ENCODE measurements around the gene MINDY4. TPM values are rescaled to one million over a fixed set of nuclear protein-coding genes. Genes with fewer than 3 reads are reported as not detected.

MINDY4 gene
- total and polyA plus RNA-seq, 2 donors (not counting 1 experiment from before 2014, with no cell fraction given): 0.12 to 1.1 TPM

DNA sequence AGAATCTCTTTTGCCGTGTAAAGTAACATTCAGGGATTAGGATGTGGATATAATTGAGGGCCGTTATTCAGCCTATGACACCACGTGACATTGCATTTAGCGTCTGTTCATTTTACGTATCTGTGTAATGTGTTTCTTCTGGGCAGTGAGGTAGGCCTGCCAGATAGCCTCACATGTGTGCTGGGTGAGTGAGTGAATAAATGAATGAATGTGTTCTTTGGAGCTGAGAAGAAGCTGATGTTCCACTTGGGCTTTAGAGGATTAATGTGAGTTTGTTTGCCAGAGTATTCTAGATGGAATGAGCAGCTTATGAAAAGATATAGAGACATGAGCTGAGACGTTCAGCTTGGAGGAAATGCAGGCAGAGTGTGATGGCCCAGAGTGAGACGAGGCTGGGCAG, 55.0 kb downstream of the MINDY4 start:
- ChIA-PET POLR2A (no interaction called here), CTCF (no interaction called here)
- Mint-ChIP-seq H3K27ac (no peak overlapping the region), H3K27me3 (peaks cover 3% of the 10 kb centered on the region), H3K9me3 (ENCODE audit: insufficient read depth) (peaks cover 5% of the 10 kb centered on the region), H3K4me1 (no peaks in the 10 kb centered on the region), H3K4me3 (no peak overlapping the region)
- no peaks in the 10 kb centered on the region for H4K20me1 ChIP-seq (ENCODE audit: control insufficient read depth, insufficient read depth, low read length, poor library complexity, severe bottlenecking)
- no peak overlapping the region for H3K9ac ChIP-seq (ENCODE audit: low read length)
- no peak overlapping the region for H3K4me2 ChIP-seq (replicated peaks; ENCODE audit: low read depth, low read length, poor library complexity, severe bottlenecking)
- no peaks in the 10 kb centered on the region for H3K36me3 ChIP-seq (replicated peaks in 1 of 2; ENCODE audit: control extremely low read depth in 1 of 2, control insufficient read depth in 1 of 2, extremely low read depth in 1 of 2, insufficient read depth in 2 of 2, low read length in 1 of 2)
- intact Hi-C loops (cut with micrococcal nuclease): no loop called here
- no peaks in the 10 kb centered on the region for H3K27me3 ChIP-seq (replicated peaks in 1 of 4; ENCODE audit: control extremely low read depth in 1 of 4, control insufficient read depth in 3 of 4, insufficient read depth in 4 of 4, low read length in 3 of 4)
- TF ChIP-seq EZH2 (IDR thresholded peaks at IDR 0.05; ENCODE audit: borderline replicate concordance, insufficient read depth, low read depth, low read length, poor library complexity, severe bottlenecking): no peak
- TF ChIP-seq, protein P1, sequence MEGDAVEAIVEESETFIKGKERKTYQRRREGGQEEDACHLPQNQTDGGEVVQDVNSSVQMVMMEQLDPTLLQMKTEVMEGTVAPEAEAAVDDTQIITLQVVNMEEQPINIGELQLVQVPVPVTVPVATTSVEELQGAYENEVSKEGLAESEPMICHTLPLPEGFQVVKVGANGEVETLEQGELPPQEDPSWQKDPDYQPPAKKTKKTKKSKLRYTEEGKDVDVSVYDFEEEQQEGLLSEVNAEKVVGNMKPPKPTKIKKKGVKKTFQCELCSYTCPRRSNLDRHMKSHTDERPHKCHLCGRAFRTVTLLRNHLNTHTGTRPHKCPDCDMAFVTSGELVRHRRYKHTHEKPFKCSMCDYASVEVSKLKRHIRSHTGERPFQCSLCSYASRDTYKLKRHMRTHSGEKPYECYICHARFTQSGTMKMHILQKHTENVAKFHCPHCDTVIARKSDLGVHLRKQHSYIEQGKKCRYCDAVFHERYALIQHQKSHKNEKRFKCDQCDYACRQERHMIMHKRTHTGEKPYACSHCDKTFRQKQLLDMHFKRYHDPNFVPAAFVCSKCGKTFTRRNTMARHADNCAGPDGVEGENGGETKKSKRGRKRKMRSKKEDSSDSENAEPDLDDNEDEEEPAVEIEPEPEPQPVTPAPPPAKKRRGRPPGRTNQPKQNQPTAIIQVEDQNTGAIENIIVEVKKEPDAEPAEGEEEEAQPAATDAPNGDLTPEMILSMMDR (IDR thresholded peaks at IDR 0.05): no peak
- no peak overlapping the region for H3K4me3 ChIP-seq (ENCODE audit: control extremely low read depth in 1 of 5, extremely low read depth in 1 of 5, insufficient read depth in 1 of 5, low read depth in 2 of 5, low read length in 4 of 5)
- no peaks in the 10 kb centered on the region for H3K79me2 ChIP-seq (ENCODE audit: control insufficient read depth, insufficient read depth, low read length)
- H3K27ac ChIP-seq (ENCODE audit: low read length in 2 of 2): no peak overlapping the region
- WGBS (ENCODE audit: insufficient coverage): 88% methylated on average over 6 of the region's 7 CpGs
- H2AFZ ChIP-seq (ENCODE audit: insufficient read depth, low read depth, low read length, poor library complexity, severe bottlenecking): no peak overlapping the region
- H3K9me3 ChIP-seq (ENCODE audit: control extremely low read depth in 1 of 3, control insufficient read depth in 2 of 3, insufficient read depth in 1 of 3, low read length in 2 of 3): peaks cover 0 to 3% (median 0%) of the 10 kb centered on the region in 3 donors
- H3K4me1 ChIP-seq (ENCODE audit: control insufficient read depth in 2 of 2, insufficient read depth in 2 of 2, low read length in 2 of 2): no peaks in the 10 kb centered on the region
- no peak for DNase-seq
- ATAC-seq (ENCODE audit: low read depth): no peak

DNA sequence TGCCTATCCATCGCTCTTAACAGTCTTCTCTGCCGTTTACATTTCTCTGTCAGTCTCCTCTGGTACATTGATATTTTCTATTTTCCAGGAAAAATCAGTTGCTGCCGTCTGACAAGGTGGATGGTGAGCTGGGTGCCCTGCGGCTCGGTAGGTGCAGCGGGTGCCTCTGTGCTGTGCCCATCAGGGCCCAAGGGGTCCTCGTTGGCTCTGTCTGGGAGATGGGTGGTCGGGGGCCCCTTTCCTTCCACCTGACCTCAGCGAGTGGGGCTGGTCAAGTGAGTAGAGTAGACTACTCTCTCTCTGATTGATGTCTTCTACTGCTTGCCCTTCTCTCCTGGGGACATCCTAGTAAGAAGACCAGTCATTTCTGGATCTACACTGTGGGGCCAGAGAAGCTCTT, 57.4 kb downstream of the MINDY4 start:
- TF ChIP-seq, protein P1 (IDR thresholded peaks at IDR 0.05): no peak
- TF ChIP-seq EZH2 (IDR thresholded peaks at IDR 0.05; ENCODE audit: borderline replicate concordance, insufficient read depth, low read depth, low read length, poor library complexity, severe bottlenecking): no peak
- H3K4me3 ChIP-seq (ENCODE audit: control extremely low read depth in 1 of 5, extremely low read depth in 1 of 5, insufficient read depth in 1 of 5, low read depth in 2 of 5, low read length in 4 of 5): no peak overlapping the region
- WGBS (ENCODE audit: insufficient coverage): 96% methylated on average over 4 of the region's 9 CpGs
- H3K4me1 Mint-ChIP-seq: no peaks in the 10 kb centered on the region
- no peaks in the 10 kb centered on the region for H3K79me2 ChIP-seq (ENCODE audit: control insufficient read depth, insufficient read depth, low read length)
- peaks cover 0 to 2% (median 0%) of the 10 kb centered on the region in 4 experiments for H3K27me3 ChIP-seq (replicated peaks in 1 of 4; ENCODE audit: control extremely low read depth in 1 of 4, control insufficient read depth in 3 of 4, insufficient read depth in 4 of 4, low read length in 3 of 4)
- H4K20me1 ChIP-seq (ENCODE audit: control insufficient read depth, insufficient read depth, low read length, poor library complexity, severe bottlenecking): no peaks in the 10 kb centered on the region
- no peak overlapping the region for H3K27ac Mint-ChIP-seq
- ATAC-seq (ENCODE audit: low read depth) (no peak), DNase-seq (no peak)
- no peak overlapping the region for H3K4me3 Mint-ChIP-seq
- H3K4me1 ChIP-seq (ENCODE audit: control insufficient read depth in 2 of 2, insufficient read depth in 2 of 2, low read length in 2 of 2): no peaks in the 10 kb centered on the region
- no peak overlapping the region for H3K27ac ChIP-seq (ENCODE audit: low read length in 2 of 2)
- H3K4me2 ChIP-seq (replicated peaks; ENCODE audit: low read depth, low read length, poor library complexity, severe bottlenecking): no peak overlapping the region
- peaks cover 14% of the 10 kb centered on the region for H3K9me3 Mint-ChIP-seq (ENCODE audit: insufficient read depth)
- ChIA-PET CTCF (no interaction called here), POLR2A (no interaction called here)
- H3K36me3 ChIP-seq (replicated peaks in 1 of 2; ENCODE audit: control extremely low read depth in 1 of 2, control insufficient read depth in 1 of 2, extremely low read depth in 1 of 2, insufficient read depth in 2 of 2, low read length in 1 of 2): no peaks in the 10 kb centered on the region
- H3K9ac ChIP-seq (ENCODE audit: low read length): no peak overlapping the region
- peaks cover 0 to 18% (median 8%) of the 10 kb centered on the region in 3 donors for H3K9me3 ChIP-seq (ENCODE audit: control extremely low read depth in 1 of 3, control insufficient read depth in 2 of 3, insufficient read depth in 1 of 3, low read length in 2 of 3)
- intact Hi-C loops (cut with micrococcal nuclease): no loop called here
- H3K27me3 Mint-ChIP-seq: peaks cover 3% of the 10 kb centered on the region
- no peak overlapping the region for H2AFZ ChIP-seq (ENCODE audit: insufficient read depth, low read depth, low read length, poor library complexity, severe bottlenecking)
